ENCODE data around the gene AFAP1L1. TPM values are rescaled to one million over a fixed set of nuclear protein-coding genes. Genes with fewer than 3 reads are reported as not detected.

Gene AFAP1L1
- total RNA-seq, 1 experiment from 2014 or later = 19.6 TPM

DNA sequence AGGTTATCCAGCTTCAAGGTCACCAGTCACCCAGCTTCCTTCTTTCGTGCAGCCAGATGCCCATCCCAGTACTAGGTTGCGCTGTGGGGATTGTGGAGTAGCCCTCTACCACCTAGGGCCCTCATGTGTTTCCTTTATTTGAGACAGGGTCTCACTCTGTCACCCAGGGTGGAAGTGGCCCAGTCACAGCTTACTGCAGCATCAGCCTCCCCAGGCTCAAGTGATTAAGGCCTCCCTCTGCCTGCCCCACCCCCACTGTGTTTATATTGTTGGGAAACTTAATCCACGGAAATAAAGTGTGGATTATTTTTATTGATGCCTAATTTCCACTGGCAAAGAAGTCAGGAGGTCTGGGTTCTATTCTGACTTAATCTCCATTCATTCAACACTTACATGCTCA, 103.1 kb downstream of the AFAP1L1 start:
- Histone ChIP-seq H3K9me2 (replicated peaks; ENCODE audit: low read length) (no peaks in the 10 kb centered on the region), H3K79me2 (ENCODE audit: low read length) (no peaks in the 10 kb centered on the region), H3K4me2 (ENCODE audit: low read length) (no peak overlapping the region), H3K9ac (ENCODE audit: low read length) (no peak overlapping the region), H3K4me3 (ENCODE audit: low read length) (no peak overlapping the region), H3K27ac (ENCODE audit: low read length) (no peak overlapping the region), H3F3A (ENCODE audit: low read length, unreplicated experiment) (no peaks in the 10 kb centered on the region), H3K9me3 (ENCODE audit: low read length) (no peaks in the 10 kb centered on the region), H4K20me1 (ENCODE audit: low read length) (no peaks in the 10 kb centered on the region), H2AFZ (ENCODE audit: low read length) (no peak overlapping the region), H3K27me3 (ENCODE audit: low read length) (no peaks in the 10 kb centered on the region), H3K4me1 (ENCODE audit: insufficient read depth, low read length) (no peaks in the 10 kb centered on the region), H3K36me3 (ENCODE audit: low read depth, low read length) (no peaks in the 10 kb centered on the region)
- no peak for ATAC-seq
- ChIA-PET POLR2A (ENCODE audit: unreplicated experiment) (no interaction called here), CTCF (interaction anchor here (0.7 to 1.1 kb wide), 2 partner anchors 60 to 64 kb away, joined by 3 read pairs; no protein-coding TSS in a partner anchor)
- intact Hi-C loops (cut with micrococcal nuclease) = no loop called here
- BruUV-seq (replicated peaks) = no TSS peak
- no peak for DNase-seq
- TF ChIP-seq, protein P1, sequence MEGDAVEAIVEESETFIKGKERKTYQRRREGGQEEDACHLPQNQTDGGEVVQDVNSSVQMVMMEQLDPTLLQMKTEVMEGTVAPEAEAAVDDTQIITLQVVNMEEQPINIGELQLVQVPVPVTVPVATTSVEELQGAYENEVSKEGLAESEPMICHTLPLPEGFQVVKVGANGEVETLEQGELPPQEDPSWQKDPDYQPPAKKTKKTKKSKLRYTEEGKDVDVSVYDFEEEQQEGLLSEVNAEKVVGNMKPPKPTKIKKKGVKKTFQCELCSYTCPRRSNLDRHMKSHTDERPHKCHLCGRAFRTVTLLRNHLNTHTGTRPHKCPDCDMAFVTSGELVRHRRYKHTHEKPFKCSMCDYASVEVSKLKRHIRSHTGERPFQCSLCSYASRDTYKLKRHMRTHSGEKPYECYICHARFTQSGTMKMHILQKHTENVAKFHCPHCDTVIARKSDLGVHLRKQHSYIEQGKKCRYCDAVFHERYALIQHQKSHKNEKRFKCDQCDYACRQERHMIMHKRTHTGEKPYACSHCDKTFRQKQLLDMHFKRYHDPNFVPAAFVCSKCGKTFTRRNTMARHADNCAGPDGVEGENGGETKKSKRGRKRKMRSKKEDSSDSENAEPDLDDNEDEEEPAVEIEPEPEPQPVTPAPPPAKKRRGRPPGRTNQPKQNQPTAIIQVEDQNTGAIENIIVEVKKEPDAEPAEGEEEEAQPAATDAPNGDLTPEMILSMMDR (conservative IDR thresholded peaks at IDR 0.05; ENCODE audit: low read depth, low read length) = no peak
- TF ChIP-seq EZH2phosphoT487 (IDR thresholded peaks at IDR 0.05; ENCODE audit: borderline replicate concordance, low read length) = no peak
- TF ChIP-seq EZH2 (IDR thresholded peaks at IDR 0.05; ENCODE audit: low read length, unreplicated experiment) = no peak

GRCh38 chr5:149375434-149375833, 103.8 kb downstream of the AFAP1L1 start:
- Histone ChIP-seq H3K27ac (ENCODE audit: low read length) (no peak overlapping the region), H3K4me3 (ENCODE audit: low read length) (no peak overlapping the region), H3K4me2 (ENCODE audit: low read length) (no peak overlapping the region), H2AFZ (ENCODE audit: low read length) (no peak overlapping the region), H3K36me3 (ENCODE audit: low read depth, low read length) (no peaks in the 10 kb centered on the region), H3K79me2 (ENCODE audit: low read length) (no peaks in the 10 kb centered on the region), H3K9me2 (replicated peaks; ENCODE audit: low read length) (no peaks in the 10 kb centered on the region), H4K20me1 (ENCODE audit: low read length) (no peaks in the 10 kb centered on the region), H3F3A (ENCODE audit: low read length, unreplicated experiment) (no peaks in the 10 kb centered on the region), H3K9me3 (ENCODE audit: low read length) (no peaks in the 10 kb centered on the region), H3K27me3 (ENCODE audit: low read length) (no peaks in the 10 kb centered on the region), H3K9ac (ENCODE audit: low read length) (no peak overlapping the region), H3K4me1 (ENCODE audit: insufficient read depth, low read length) (no peaks in the 10 kb centered on the region)
- no peak for TF ChIP-seq EZH2phosphoT487 (IDR thresholded peaks at IDR 0.05; ENCODE audit: borderline replicate concordance, low read length)
- TF ChIP-seq, protein P1 (conservative IDR thresholded peaks at IDR 0.05; ENCODE audit: low read depth, low read length) = no peak
- TF ChIP-seq EZH2 (IDR thresholded peaks at IDR 0.05; ENCODE audit: low read length, unreplicated experiment) = no peak
- intact Hi-C loops (cut with micrococcal nuclease) = no loop called here
- no TSS peak for BruUV-seq (replicated peaks)
- no peak for DNase-seq
- POLR2A ChIA-PET (ENCODE audit: unreplicated experiment) = no interaction called here
- ATAC-seq = no peak
- CTCF ChIA-PET = interaction anchor here (1.1 kb wide), 1 partner anchor 63 kb away, joined by 3 read pairs; no protein-coding TSS in a partner anchor

- ATAC-seq (no peak), DNase-seq (no peak)
- no peaks in the 10 kb centered on the region for H3F3A ChIP-seq (ENCODE audit: low read length, unreplicated experiment)
- H3K4me1 ChIP-seq (ENCODE audit: insufficient read depth, low read length) = no peaks in the 10 kb centered on the region
- no peak overlapping the region for H3K4me3 ChIP-seq (ENCODE audit: low read length)
- no peak overlapping the region for H3K9ac ChIP-seq (ENCODE audit: low read length)
- no peaks in the 10 kb centered on the region for H3K27me3 ChIP-seq (ENCODE audit: low read length)
- H3K79me2 ChIP-seq (ENCODE audit: low read length) = no peaks in the 10 kb centered on the region
- no peak overlapping the region for H3K27ac ChIP-seq (ENCODE audit: low read length)
- H4K20me1 ChIP-seq (ENCODE audit: low read length) = no peaks in the 10 kb centered on the region
- no peak overlapping the region for H3K4me2 ChIP-seq (ENCODE audit: low read length)
- BruUV-seq (replicated peaks) = no TSS peak
- intact Hi-C loops (cut with micrococcal nuclease) = no loop called here
- H3K9me2 ChIP-seq (replicated peaks; ENCODE audit: low read length) = no peaks in the 10 kb centered on the region
- H3K9me3 ChIP-seq (ENCODE audit: low read length) = no peaks in the 10 kb centered on the region
- ChIA-PET CTCF (no interaction called here), POLR2A (ENCODE audit: unreplicated experiment) (no interaction called here)
- TF ChIP-seq EZH2 (IDR thresholded peaks at IDR 0.05; ENCODE audit: low read length, unreplicated experiment) (no peak), EZH2phosphoT487 (IDR thresholded peaks at IDR 0.05; ENCODE audit: borderline replicate concordance, low read length) (no peak)
- TF ChIP-seq, protein P1 (conservative IDR thresholded peaks at IDR 0.05; ENCODE audit: low read depth, low read length) = no peak
- H2AFZ ChIP-seq (ENCODE audit: low read length) = no peak overlapping the region
- no peaks in the 10 kb centered on the region for H3K36me3 ChIP-seq (ENCODE audit: low read depth, low read length)
Measured at GRCh38 chr5:149376104-149376503, 104.4 kb downstream of the AFAP1L1 start.
